ENCODE measurements around the gene LIPG.

GRCh38 chr18:49621301-49621700 lies 59.4 kb downstream of the LIPG start:
- no peak for TF ChIP-seq POLR2AphosphoS5 (IDR thresholded peaks at IDR 0.05; ENCODE audit: borderline replicate concordance, low read depth, low read length)
- no peak for TF ChIP-seq EZH2 (IDR thresholded peaks at IDR 0.05)
- no peak for TF ChIP-seq FOXP2 (optimal IDR thresholded peaks at IDR 0.05; ENCODE audit: control extremely low read depth, extremely low read length, insufficient read depth)
